Activated CD4-positive, alpha-beta T cell treated with anti-CD3 and anti-CD28 coated beads for 24 hours (primary cell): ENCODE results near the gene CYB5R3.
"Not testable (repeated sequence)": the region's sequence is repeated elsewhere in the genome, so short reads cannot be mapped to it uniquely, and the experiment has no call there.

ENCODE experiments used
- DNase-seq, 2 donors: peaks; one replicate each; pipeline ENCODE4 v3.0.0-alpha.2; 2020; ENCODE audit warnings: low read depth in 2 of 2

Gene CYB5R3

GRCh38 chr22:42603427-42603826 is 45.8 kb downstream of the CYB5R3 start:
- no peak for DNase-seq

- no peak for DNase-seq
Measured at GRCh38 chr22:42602470-42602869, 46.7 kb downstream of the CYB5R3 start.

DNA sequence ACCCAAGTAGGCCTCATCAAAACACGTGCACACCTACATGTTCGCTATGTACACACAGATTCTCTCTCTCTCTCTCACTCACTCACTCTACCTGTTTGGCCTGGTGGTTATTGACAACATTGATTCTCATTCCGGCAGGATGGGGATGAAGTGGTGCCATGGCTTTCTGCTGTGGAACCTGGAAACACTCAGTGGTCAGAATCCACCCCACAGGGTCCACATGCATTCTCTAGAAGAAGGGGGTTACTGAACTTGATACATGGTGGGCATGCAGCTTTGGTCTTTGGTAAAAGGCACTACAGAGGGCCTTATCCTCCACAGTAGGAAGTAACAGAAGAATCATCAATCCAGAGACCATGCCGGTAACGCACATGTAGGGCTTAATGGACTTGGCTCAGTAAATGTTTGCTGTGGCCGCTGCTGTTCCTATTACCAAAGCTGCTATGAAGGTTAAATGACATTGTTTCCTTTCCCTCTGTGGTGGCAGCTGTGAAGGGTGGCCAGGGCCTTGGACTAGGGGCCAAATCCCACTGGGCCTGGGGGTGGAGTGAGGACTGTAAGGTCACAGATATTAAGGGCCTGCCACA is 47.2 kb downstream of the CYB5R3 start:
- DNase-seq, result no peak

GRCh38 chr22:42596863-42597530 is 52.2 kb downstream of the CYB5R3 start:
- DNase-seq, result no peak

- DNase-seq, result no peak
Measured at GRCh38 chr22:42596336-42596735, 52.9 kb downstream of the CYB5R3 start.

DNA sequence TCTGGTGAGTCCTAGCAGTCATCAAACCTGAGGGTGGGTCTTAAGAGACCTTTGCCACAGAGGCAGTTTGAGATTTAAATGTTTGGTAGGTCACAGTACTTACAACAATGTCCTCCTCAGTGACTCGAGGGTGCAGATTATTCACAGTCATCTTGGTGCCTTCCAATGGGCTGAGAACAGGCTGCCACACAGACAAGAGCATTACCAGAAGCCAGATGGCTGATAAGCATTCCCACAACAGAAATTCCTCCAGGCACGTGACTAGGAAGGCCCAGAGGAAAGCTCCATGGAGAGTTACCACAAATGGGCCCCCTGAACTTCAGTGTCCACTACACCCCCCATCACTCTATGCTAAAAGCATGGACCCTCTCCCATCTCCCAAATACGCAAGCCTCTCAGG is 53.8 kb downstream of the CYB5R3 start:
- DNase-seq, result no peak

GRCh38 chr22:42591987-42592386 is 57.2 kb downstream of the CYB5R3 start:
- DNase-seq, result no peak

- DNase-seq, result no peak
Measured at GRCh38 chr22:42587588-42588175, 61.5 kb downstream of the CYB5R3 start.

DNA sequence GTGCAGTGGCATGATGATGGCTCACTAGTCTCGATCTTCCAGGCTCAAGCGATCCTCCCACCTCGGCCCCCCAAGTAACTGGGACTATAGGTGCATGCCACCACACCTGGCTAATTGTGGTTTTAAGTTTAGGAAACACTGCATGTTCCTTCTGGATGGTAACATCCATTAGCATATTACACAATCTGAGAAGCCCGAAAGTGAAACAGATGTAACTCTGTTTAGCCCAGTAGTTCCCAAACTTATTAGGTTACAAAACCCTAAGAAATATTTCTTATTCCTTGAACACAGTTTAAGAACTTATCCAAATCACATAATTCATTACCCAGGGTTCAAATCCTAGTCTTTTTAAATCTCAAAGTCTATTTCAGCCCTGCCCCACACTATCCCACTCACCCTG is 62.8 kb downstream of the CYB5R3 start:
- DNase-seq, result no peak

DNA sequence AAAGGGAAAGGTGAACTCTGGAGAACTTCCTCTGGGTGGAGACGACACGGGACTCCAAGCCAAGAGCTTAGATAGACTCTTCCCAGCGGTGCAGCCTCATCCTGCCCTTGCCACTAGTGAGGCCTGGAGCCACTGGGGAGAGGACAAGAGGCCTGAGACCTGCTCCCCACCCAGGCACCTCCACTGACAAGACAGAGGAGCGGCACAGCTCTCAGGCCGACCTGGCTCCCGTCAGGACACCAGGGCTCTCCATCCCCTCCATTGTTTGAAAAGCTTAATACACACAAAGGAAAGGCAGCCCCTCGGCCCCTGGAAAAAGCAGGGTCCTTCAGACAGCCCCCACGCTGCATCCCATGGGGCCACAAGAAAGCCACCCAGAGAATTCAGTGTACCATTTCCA is 64.1 kb downstream of the CYB5R3 start:
- no peak for DNase-seq

DNA sequence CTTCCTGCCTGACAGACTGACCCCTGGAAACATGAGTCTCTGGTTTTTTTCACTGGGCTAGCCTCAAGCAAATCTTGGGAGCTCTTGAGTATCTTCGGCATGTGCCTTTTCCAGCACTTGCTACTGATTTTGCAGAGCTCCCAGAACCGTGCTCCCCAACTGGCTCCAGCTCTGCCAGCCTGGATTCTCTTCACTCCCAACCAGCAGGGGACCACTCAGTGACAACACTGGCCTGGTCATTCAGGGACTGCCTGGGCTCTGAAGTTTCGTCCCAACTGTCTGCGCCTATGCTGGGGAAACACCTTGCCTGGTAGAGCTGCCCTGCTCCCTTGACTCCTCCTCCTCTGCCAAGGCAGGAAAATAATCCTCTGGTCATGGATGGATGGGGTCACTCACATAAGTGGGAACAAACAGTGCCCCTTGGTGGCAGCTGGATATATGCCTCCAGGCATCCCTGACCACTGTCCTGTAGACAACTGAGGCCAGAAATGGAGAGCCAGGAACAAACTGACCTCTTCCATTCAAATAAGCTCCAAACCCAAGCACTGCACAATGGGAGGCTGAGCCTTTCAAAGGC is 64.7 kb downstream of the CYB5R3 start:
- DNase-seq, result no peak

DNA sequence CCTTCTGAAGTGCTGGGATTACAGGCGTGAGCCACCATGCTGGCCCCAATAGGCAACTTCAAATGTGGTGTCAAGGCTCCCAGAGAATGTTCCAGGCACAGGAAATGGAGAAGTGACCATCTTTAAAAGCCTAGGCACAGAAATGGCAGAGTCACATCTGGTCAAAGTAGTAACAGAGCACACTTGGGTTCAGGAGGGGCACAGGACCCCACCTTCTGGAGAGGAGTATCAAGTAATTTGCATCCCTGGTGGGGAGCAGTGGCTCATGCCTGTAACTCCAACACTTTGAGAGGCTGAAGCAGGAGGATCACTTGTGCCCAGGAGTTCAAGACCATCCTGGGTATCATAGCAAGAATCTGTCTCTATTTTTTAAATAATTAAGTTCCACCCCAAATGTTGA is 66.2 kb downstream of the CYB5R3 start:
- DNase-seq, result no peak

GRCh38 chr22:42581762-42582716 is 67.2 kb downstream of the CYB5R3 start:
- DNase-seq, result peak; percentile 78 to 83

DNA sequence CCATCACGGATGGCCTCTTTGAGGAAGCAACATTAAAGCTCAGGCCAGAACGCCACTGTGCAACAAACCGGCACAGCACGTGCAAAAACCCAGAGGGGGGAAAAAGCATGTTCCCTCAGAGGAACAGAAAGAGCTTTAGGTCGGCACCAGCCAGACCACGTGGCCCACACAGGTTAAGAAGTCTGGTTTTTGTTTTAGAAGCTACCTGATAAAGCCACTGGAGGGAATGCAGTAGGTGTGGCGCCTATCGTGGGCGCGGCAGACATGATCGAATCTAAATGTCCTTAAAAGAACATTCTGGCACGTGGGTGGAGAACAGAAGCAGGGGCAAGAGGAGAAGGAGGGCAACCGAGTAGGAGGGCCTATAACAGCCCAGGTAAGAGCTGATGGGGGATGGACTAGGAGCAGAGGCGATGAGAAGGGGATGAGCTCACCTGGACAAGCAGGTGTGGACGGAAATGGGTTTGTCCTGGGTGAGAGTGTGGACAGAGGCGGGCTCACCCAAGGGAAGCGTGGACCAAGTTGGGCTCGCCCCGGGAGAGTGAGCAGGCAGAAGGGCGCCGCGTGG is 67.9 kb downstream of the CYB5R3 start:
- not testable (repeated sequence) for DNase-seq

GRCh38 chr22:42580040-42580439 is 69.2 kb downstream of the CYB5R3 start:
- not testable (repeated sequence) for DNase-seq

- no peak for DNase-seq
Measured at GRCh38 chr22:42577623-42578240, 71.5 kb downstream of the CYB5R3 start.

GRCh38 chr22:42577141-42577540 is 72.1 kb downstream of the CYB5R3 start:
- not testable (repeated sequence) for DNase-seq

DNA sequence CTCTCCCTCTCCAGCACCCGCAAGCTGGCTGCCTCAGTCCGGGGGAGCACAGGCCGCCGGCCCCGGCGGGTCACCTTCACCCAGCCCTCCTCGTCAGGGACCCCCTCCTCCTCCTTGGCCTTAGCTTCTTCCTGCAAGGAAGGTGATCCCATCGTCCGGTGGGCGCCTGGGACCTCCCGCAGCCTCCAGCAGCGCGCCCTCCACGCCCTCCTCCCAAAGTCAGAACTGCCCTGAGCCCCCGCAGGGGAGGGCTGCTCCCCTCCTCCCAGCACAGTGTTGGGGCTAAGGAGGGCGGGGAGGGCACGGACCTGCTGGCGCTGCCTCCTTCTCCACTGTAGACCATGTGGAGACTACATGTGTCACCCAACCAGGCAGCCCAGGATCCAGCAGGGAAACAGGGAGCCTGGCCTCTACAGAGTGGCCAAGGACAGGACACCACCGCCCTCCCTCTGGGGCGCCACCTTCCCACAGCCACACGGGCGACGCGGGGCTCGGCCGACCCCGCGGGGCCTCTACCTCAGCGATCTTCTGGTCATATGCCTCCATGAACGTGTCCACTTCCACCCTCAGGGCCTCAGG is 73.1 kb downstream of the CYB5R3 start:
- not testable (repeated sequence) for DNase-seq

GRCh38 chr22:42574468-42574867 is 74.7 kb downstream of the CYB5R3 start:
- not testable (repeated sequence) for DNase-seq

- DNase-seq, result not testable (repeated sequence)
Measured at GRCh38 chr22:42574046-42574445, 75.1 kb downstream of the CYB5R3 start.

DNA sequence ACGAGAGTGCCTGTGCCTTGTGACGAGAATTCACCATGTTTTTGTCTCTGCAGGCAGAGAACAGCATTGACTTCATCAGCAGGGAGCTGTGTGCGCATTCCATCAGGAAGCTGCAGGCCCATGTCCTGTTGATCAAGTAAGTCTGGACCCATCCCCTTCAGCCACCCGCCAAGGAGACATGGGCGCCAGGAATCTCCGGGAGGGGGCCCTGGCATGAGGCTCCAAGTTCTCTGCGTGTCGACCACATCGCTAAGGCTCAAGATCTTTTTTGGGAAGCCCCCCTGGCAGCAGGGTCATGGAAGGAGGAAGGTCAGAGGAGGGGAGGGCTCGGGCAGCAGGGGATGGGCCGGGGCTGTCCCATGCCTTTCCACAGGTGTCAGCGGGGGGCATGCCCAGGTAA is 78.1 kb downstream of the CYB5R3 start:
- DNase-seq, result not testable (repeated sequence)
